GDM1 (cell line): Measurements from ENCODE around the gene GABRG3.
A peak's percentile ranks its signal among the peaks of the same experiment; 100 is the strongest.
"Not testable (repeated sequence)": the region's sequence is repeated elsewhere in the genome, so short reads cannot be mapped to it uniquely, and the experiment has no call there.

Source experiments
- DNase-seq: peaks from one replicate; lab custom pipeline; 2025; lab: John Stamatoyannopoulos, UW

GABRG3 gene

DNA sequence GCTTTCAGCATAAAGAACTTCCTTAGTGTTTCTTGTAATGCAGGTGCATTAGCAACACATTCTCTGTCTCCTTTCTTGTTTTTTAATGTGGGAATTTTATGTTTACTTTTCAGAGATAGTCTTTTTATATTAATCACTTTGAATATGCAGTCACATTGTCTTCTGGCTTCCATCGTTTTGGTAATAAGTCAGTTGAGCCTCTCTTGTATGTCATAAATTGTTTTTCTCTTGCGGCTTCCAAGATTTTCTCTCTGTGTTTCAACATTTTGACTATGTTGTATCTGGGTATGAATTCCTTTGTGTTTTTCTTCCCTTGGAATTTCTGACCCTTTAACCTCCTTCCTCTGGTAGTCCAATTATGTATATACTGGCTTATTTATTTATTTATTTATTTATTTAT, 25.3 kb downstream of the GABRG3 start:
- DNase-seq: no peak

DNA sequence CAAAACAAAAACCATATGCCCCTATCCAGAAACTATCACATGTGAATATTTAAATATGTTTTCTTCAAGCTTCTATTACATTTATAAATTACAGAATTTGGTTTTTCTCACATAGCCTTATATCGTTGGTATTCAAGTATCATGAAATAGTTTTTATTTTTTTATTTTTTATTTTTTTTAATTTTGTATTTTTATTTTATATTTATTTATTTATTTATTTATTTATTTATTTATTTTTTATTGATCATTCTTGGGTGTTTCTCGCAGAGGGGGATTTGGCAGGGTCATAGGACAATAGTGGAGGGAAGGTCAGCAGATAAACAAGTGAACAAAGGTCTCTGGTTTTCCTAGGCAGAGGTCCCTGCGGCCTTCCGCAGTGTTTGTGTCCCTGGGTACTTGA, 32.0 kb downstream of the GABRG3 start:
- DNase-seq: not testable (repeated sequence)

DNA sequence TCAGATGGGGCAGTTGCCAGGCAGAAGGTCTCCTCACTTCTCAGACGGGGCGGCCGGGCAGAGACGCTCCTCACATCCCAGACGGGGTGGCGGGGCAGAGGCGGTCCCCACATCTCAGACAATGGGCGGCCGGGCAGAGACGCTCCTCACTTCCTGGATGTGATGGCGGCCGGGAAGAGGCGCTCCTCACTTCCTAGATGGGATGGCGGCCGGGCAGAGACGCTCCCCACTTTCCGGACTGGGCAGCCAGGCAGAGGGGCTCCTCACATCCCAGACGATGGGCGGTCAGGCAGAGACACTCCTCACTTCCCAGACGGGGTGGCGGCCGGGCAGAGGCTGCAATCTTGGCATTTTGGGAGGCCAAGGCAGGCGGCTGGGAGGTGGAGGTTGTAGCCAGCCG, 33.2 kb downstream of the GABRG3 start:
- not testable (repeated sequence) for DNase-seq

DNA sequence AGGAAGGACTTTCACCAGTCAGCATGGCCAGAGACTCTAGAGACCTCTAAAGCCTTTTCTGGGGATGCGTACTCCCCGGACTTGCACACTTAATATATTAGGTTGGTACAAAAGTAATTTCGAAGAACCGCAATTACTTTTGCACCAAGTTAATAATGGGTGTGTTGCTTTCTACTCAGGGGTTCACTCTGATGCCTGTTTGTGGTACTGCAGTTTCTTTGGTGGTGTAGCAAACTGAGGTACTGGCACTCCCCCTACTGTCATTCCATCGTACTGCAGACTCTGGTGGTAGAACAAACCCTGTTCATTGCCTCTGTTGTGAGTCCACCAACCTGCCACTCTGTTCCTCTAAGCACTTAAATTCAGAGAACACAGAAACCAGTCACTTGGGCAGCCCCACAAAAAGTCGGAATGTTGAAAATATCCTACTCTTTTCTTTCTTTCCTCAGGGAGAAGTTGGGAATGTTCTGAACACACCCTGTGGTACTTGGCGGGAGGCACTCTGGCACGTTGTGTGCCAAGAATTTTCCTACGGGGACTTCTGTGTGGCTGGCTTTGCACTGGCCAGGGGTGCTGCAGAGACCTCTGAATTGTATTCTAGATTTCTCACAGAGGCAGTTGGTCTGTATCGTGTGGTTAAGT, 46.3 kb downstream of the GABRG3 start:
- peak; percentile 49 for DNase-seq

DNA sequence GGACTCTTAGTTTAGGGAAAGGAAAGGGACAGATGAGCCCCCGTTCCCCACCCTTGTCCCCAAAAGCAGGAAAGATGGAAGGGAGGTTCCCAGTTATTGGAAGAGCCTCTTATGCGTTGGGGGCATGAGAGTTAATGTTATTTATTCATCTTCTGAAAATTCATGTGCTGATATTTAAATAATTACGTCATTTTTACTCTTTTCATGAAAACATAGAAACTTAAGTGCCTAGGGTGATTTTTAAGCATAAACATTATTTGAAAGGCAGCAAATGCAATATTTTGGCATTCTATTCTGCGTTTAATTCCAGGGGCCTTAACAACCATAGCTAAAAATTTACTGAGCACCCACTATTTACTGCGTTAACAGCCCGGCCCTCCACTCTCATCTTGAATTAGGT, 48.7 kb downstream of the GABRG3 start:
- no peak for DNase-seq

DNA sequence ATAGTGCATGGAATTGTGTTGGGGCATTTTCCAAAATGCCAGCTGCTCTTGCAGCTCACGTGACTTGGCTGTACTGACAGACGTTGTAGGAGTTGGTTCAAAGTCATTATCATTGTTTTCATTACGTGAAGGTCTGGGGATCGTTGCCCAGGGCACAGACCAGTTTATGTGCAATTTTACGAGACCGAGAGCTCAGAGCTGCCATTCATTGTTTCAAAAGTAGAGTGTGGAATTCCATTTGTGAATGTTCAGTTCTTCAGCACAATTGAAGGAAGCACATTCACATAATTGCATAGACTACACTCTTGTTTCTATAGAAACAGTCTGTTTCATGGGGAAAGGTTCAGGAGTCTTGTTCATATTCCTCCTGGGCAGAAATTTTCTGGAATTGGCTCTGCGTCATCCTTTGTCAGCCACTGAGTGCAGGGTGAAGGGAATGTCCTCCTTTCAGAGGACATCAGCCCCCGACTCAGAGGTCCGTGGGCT, 54.5 kb downstream of the GABRG3 start:
- no peak for DNase-seq

DNA sequence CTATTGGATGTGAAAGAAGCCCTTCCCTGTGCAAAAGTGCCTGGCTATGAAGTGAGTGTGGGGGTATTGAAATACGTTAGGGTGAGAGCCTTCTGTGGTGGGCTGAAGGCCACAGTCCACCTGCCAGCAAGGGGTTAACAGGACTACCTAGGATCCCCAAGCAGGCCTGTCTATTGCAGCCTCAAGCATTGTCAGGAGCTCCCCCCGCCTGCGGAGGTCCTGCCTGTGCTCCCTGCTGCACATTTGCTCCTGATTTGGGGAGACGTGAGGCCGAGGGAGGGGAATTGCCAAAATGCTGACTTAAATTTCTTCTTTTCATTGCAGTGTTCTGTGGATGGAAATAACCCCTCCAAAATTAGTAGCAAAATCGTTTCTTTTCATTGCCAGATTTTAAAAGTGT, 56.2 kb downstream of the GABRG3 start:
- no peak for DNase-seq

DNA sequence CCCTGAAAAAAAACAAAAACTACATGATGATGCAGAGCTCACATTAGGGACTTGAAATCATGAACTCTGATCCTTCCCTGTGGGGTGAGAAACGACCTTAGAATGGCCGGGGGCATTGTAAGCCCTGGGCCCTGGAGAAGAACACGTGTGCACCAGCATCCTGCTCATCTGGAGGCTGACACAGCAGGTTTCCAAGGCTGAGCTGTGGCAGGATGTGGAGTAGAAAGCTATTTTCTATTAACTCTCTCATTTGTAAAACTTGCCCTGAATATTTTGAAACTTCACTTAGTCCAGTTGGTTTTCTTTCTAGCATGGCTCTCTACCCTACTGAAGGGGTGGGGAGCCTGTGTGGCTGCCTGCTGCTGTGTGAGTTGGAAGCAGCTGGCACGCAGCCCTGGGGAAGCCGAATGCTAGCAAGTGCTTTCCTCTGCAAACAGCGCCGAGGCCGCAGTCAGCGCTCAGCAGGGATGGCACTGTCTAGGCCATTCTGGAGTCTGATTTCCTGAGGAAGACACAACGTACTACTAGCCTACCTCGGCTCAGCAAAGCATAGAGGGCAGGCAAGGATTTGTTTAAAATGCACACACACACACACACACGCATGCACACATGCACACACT, 58.0 kb downstream of the GABRG3 start:
- DNase-seq: no peak

DNA sequence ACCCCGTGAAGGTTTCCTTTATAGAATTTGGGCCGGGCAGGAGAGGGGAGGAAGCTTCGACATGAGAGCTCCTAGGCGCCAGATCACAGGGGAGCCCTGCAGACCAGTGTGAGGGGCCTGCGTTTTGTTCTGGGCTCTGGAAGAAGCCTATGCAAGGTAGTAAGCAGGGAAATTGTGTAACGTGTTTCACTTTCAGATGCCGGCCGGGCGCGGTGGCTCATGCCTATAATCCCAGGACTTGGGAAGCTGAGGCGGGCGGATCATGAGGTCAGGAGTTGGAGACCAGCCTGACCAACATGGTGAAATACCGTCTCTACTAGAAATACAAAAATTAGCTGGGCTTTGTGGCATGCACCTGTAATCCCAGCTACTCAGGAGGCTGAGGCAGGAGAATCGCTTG, 65.2 kb downstream of the GABRG3 start:
- no peak for DNase-seq

DNA sequence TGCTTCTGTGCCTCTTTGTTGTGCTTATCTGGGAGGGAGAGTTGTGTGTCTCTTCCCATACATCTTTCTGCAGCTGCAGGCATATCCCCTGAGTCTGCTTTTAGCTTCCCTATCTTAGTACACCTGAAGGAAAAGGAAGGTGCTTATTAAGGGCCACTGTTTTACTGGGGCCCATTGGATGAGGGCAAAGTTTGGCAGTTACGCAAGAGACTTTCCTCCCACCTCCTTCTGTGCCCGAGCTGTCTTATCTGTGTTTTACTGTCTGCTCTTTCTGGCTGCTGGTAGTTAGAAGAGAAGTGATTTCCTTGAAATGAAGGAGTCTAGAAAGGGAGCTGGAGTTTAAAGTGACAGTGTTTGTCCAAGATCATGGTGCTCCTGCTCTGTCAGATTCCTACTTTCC, 66.5 kb downstream of the GABRG3 start:
- no peak for DNase-seq

DNA sequence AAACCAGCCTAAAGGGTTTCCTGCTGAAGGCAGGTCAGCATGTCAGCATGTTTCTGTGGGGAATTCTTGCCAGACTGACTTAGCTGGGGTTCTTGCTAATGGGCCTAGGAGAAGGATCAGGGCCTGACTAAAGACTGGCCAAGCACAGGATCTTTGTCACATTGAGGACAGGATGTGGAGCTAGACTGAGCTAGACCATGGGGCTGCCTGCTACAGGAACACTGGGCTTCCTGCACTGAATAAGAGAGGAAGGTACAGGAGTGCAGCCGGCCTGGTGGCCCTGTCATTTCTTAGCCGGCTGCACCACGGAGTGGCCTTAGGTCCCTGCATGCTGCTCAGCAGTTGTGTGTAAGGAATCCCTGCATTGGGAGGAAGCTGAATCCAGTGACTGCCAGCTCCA, 68.2 kb downstream of the GABRG3 start:
- DNase-seq: no peak

DNA sequence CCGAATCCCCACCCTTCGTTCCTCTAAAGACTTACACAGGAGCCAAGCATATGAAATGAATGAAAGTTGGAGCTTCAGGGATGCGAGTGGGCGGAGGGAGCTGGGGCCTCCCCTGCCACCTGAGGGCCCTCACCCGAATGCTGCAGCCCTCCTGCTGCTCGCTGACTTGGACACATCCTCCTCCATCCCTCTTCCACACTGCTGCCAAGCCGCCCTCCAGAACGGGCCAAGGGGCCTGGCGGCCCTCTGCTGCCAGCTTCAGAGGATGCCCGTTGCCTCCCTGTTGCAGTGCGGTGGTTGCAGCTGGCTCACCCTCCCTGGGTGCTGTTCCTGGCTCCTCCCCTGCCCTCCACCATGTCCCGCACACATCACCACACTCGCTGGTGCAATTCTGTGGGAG, 71.2 kb downstream of the GABRG3 start:
- DNase-seq: no peak

DNA sequence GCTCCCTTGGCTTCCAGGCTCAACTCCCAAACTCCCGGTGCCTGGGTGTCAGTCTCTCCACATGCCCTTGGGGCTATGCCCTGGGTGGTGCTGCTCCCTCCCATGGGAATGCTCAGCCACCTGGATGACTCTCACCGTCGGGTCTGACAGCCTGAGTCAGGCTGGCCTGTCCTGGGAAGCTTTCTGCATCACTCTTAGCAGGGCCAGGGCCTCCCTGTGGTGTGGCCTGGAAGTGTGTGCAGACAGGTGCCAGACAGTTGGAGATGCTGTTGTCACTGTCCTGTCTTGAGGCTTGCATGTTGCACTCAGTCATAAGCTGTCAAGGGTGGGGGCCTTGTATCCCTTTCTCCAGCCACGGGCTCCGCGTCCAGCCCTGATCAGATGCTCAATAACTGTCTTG, 71.7 kb downstream of the GABRG3 start:
- DNase-seq: no peak

DNA sequence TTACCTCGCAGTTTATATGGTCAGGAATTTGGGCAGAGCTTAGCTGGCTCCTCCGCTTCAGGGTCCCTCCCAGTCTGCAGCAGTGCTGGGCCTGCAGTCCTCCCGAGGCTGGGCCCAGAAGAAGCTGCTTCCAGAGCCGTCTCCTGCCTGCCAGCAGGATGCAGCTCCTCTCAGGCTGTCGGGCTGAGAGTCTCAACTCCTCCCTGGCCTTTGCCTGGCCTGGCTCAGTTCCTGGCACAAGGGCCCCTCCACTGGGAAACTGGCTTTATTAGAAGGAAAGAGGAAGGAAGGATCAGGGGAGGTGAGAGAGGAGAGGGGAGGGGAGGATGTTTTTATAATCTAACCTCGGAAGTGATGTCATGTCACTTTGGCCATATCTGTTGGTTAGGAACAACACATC, 72.8 kb downstream of the GABRG3 start:
- DNase-seq: no peak

DNA sequence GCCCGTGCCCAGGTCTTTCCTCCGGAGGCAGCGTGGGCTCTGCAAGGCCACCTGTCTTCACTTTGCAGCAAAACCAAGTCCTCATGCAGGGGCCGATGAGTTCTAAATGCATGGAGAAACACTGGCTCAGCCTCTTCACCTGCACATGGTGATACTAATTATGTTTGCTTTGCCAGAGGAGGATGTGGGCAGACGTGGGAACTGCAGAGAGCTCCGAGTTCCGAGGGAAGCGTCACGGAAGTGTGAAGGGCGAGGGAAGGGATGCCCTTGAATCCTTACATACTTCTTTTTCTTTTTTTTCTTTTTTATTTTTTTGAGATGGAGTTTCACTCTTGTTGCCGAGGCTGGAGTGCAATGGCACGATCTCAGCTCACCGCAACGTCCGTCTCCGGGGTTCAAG, 74.8 kb downstream of the GABRG3 start:
- no peak for DNase-seq

DNA sequence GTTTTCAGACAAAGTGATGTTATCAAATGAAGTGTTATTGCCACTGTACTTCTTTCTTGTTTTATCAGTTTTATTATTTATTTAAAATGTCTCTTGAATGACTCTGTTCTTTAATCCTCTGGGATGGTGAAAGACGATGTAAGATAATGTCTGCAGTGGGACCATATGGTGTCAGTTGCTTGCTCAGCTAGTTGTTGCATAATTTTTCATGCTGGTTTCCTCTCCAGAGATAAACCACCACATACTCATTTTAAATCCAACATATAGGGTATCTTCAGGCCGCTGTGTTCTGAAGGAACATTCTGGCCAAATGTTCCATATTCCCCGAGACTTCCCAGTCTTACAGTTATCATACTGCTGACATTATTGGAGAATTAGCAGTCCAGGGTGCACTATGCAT, 75.9 kb downstream of the GABRG3 start:
- DNase-seq: no peak

DNA sequence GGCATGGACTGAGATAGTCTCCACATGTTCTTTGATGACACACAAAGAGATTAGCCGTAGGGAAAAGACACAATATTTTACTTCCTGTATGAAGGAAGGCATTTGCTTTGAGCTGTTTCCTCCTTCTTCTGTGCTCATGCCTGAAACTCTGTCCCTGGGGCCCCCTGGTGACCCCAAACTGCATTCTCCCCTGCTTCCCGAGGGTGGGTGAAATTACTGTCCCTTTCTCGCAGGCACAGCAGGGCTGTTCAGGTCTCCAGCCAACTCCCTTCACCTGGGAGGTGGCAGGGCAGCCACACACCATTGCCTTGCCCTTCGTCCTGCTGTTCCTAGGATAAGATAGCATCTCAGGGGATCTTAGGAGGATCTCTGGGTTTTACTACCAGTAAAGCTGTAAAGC, 79.2 kb downstream of the GABRG3 start:
- DNase-seq: no peak

DNA sequence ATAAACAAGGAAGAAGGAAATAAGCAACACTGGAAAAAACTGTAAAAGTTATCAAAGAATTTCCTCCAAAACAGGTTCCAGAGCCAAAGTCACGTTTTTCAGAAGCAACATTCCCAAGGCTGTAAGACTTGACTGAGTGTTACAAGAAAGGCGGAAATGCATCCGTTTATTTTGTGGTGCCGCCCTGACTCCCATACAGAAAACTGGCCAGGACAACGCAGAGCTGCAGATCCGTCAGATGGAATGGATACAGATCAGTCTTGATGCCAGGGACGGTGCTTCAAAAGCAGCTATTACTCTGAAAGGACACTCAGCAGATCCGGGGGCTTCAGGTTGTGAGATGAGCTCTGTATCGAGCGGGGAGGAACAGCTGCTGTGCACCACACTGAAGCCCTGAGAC, 83.4 kb downstream of the GABRG3 start:
- no peak for DNase-seq

DNA sequence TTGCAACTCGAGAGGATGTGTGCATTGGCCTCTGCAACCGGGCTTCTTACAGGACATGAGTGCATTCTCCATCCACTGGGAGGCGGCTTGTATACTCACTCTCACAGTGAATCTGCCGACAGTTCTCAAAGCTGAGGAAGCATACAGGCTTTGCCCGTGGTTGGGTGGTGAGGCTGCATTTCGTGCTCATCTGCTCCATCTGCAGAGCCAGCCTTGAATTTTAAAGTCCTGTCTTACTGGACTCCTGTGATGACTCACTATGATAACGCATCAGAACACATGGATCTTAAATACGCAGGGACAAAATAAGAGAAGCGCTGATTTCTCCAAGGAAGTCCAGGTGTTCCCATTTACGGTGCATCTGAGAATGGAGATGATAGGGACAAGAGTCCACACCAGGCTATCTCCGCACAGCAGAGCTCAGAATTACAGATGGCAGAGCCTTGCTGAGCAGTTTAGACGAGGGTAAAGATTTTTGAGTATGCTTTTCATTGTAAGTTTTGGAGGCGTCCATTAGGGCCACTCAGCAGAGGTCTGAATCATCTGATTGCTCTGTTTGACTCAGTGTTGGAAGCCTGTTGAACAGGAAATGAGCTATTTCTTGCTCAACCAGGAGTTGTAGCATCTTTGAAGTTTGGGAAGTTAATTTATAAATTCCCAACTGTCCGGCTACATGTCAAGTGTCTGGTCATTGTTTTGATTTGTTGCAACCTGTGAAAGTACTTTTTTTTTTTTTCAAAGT, 87.1 kb downstream of the GABRG3 start:
- no peak for DNase-seq

DNA sequence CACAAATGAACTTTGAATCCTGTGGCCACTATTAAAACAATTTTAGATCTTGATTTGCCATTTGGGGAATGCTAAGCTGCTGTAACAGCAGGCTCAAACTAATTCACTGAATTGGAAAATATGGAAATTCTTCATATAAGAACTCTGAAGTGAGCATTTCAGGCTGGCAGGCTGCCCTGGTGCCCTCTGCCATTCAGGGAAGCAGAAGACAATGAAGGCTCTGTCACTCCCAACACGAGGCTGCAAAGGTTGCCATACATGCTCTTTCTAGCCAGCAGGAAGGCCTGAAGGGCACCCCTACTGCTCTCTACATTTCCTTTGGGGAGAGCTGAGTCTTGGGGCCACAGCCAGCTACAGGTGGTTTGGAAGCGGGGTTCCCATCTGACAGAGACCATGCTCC, 88.0 kb downstream of the GABRG3 start:
- no peak for DNase-seq

DNA sequence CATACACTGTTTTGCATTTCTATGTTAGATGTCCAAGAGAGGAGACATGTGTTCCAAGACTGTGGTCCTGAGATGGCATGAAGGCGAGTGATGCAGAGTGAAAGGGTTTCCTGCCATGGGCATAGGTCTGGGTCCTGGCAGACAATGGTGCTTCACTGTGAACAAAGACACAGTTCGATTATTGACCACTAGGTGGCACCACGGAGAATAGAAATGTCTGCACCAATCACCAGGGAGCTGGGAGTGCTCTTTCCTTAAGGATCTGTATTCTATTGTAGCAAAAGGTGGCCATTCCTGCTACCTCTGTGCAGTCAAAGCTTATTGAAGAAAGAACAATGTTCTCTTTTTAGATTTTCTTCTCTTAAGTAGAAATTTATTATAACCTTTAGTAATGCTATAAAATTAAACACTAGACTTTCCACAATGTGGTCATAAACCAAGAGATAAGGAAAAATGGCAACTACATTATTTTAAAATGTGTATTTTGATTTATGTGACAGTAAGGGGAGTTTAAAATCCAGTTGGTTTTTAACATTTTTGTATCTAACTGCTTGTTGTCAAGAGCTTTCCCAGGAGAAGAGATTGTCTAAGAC, 88.7 kb downstream of the GABRG3 start:
- DNase-seq: peak; percentile 17

DNA sequence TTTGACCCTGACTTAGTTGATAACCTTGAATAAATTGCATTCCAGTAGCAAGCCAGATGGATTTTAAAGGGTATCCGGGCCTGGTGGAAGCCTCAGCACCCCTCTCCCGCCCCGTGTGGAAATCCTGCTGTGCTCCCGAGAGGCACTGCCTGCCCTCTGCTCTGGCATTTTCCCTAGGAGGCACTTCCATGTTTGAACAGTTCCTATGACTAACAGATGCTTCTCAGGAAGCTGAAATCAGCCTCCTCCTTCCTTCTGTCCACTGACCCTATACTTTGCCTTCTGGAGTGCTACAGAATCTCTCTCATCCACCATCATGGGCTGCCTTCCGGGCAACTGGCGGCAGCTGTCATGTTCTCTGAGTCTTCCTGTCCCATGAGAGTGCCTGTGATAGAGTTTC, 90.8 kb downstream of the GABRG3 start:
- DNase-seq: no peak

DNA sequence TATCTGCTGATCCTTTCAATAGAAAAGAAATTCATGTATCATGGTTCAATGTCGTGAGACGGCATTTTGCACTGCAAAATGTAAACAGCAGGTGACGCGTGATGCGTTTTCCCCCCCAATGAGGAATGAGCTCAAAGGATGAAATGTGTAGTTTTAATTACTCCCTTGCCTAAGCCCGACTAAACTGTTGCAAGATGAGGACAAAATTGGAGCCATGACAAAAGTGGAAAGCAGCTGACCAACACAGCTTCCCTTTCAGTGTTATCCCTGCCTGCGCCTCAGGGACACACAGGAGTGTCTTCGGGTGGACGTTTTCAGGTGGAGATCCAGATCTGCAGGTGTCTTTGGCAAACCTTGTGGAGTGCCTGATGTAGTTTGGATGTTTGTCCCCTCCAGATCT, 92.0 kb downstream of the GABRG3 start:
- no peak for DNase-seq
